Subcutaneous abdominal adipose tissue (tissue), 5 donors: ENCODE data around the gene LNPEP.

ENCODE experiments used
- H3K27ac ChIP-seq: one replicate; pipeline ENCODE4 v1.7.0; 2013; ENCODE audit warnings: low read depth, mild to moderate bottlenecking, inconsistent platforms, low read length, moderate library complexity
- H3K27me3 ChIP-seq, 5 donors: one replicate each; pipeline ENCODE4 v1.7.0; 2013; ENCODE audit warnings: low read length in 5 of 5, inconsistent platforms in 1 of 5; ENCODE audit not compliant: control insufficient read depth in 5 of 5, insufficient read depth in 4 of 5
- H3K36me3 ChIP-seq, 5 donors: one replicate each; pipeline ENCODE4 v1.7.0; 2013; ENCODE audit warnings: low read length in 5 of 5; ENCODE audit not compliant: control insufficient read depth in 5 of 5, insufficient read depth in 5 of 5
- H3K4me1 ChIP-seq, 5 donors: one replicate each; pipeline ENCODE4 v1.7.0; 2013; ENCODE audit warnings: low read length in 5 of 5, mild to moderate bottlenecking in 3 of 5, moderate library complexity in 1 of 5; ENCODE audit not compliant: control insufficient read depth in 5 of 5, insufficient read depth in 5 of 5
- H3K4me3 ChIP-seq, 5 donors: one replicate each; pipeline ENCODE4 v1.7.0; 2013; ENCODE audit warnings: low read length in 5 of 5, low read depth in 1 of 5
- H3K9ac ChIP-seq, 5 donors: one replicate each; pipeline ENCODE4 v1.7.0; 2013; ENCODE audit warnings: low read length in 5 of 5, mild to moderate bottlenecking in 4 of 5, moderate library complexity in 3 of 5
- H3K9me3 ChIP-seq, 5 donors: one replicate each; pipeline ENCODE4 v1.7.0; 2013; ENCODE audit warnings: low read length in 5 of 5; ENCODE audit not compliant: control insufficient read depth in 5 of 5
- donor health status: healthy.
- donor health status: healthy.
- donor health status: healthy.
- donor health status: healthy.
- donor health status: healthy.

The LNPEP gene

DNA sequence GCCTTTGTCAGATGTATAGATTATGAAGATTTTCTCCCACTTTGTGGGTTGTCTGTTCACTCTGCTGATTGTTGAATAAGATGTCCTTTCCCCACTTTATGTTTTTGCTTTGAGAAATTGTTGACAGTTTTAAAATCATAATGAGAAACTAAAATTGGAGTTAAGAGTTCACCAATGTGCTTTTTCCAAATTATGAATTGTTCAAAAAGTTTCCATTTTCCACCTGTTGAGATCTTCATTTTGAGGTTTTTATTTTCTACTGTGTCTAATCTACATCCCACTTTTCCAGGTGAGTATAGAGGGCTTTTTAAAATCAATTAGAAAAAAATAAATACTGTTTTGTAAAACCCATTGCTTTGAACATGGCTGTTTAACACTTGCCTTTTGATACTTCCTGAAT is 55.8 kb downstream of the LNPEP start:
- Histone ChIP-seq H3K27me3 (no peaks in the 10 kb centered on the region), H3K36me3 (peaks cover 30 to 44% (median 42%) of the 10 kb centered on the region in 5 donors), H3K4me1 (no peaks in the 10 kb centered on the region), H3K4me3 (no peak overlapping the region), H3K9ac (no peak overlapping the region), H3K27ac (no peak overlapping the region), H3K9me3 (no peaks in the 10 kb centered on the region)

GRCh38 chr5:96993760-96994159 is 57.9 kb downstream of the LNPEP start:
- peaks cover 34 to 47% (median 42%) of the 10 kb centered on the region in 5 donors for H3K36me3 ChIP-seq

GRCh38 chr5:96994493-96994892 is 58.6 kb downstream of the LNPEP start:
- H3K27ac ChIP-seq: no peak overlapping the region
- peaks cover 32 to 54% (median 43%) of the 10 kb centered on the region in 5 donors for H3K36me3 ChIP-seq
- no peak overlapping the region for H3K4me3 ChIP-seq
- no peaks in the 10 kb centered on the region for H3K9me3 ChIP-seq
- no peaks in the 10 kb centered on the region for H3K4me1 ChIP-seq
- H3K27me3 ChIP-seq: no peaks in the 10 kb centered on the region
- no peak overlapping the region for H3K9ac ChIP-seq

More at GRCh38 chr5:96993760-96994159, 57.9 kb downstream of the LNPEP start:
- H3K27ac ChIP-seq: no peak overlapping the region
- H3K9ac ChIP-seq: no peak overlapping the region
- no peaks in the 10 kb centered on the region for H3K4me1 ChIP-seq
- no peaks in the 10 kb centered on the region for H3K27me3 ChIP-seq
- H3K4me3 ChIP-seq: no peak overlapping the region
- no peaks in the 10 kb centered on the region for H3K9me3 ChIP-seq

GRCh38 chr5:96995419-96995818 is 59.5 kb downstream of the LNPEP start:
- peaks cover 32 to 56% (median 40%) of the 10 kb centered on the region in 5 donors for H3K36me3 ChIP-seq
- H3K4me1 ChIP-seq: peaks cover 0 to 4% (median 0%) of the 10 kb centered on the region in 5 donors
- H3K9me3 ChIP-seq: no peaks in the 10 kb centered on the region
- no peaks in the 10 kb centered on the region for H3K27me3 ChIP-seq
- no peak overlapping the region for H3K9ac ChIP-seq
- no peak overlapping the region for H3K4me3 ChIP-seq
- H3K27ac ChIP-seq: no peak overlapping the region

GRCh38 chr5:96997265-96997859 is 61.5 kb downstream of the LNPEP start:
- H3K9me3 ChIP-seq: no peaks in the 10 kb centered on the region
- peaks cover 0 to 5% (median 0%) of the 10 kb centered on the region in 5 donors for H3K4me1 ChIP-seq
- peaks cover 35 to 52% (median 38%) of the 10 kb centered on the region in 5 donors for H3K36me3 ChIP-seq
- no peak overlapping the region for H3K4me3 ChIP-seq
- H3K27me3 ChIP-seq: no peaks in the 10 kb centered on the region
- no peak overlapping the region for H3K27ac ChIP-seq
- H3K9ac ChIP-seq: no peak overlapping the region

DNA sequence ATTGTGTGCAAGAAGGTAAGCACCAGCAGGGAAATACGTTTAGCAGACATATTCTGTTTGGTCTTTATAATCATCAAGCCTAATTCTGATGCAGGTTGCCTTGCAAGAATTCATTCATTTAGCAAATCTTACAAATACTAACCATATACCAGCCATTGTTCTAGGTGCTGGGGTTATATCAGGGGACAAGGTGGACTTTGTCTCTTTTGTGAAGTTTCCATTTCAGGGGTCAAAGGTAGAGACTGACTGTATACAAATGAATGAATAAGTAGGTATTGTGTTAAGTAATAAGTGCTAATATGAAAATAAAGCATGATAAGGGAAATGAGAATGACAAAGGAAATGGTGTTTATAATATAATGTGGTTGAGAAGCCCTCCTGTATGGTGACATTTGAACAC is 64.0 kb downstream of the LNPEP start:
- no peaks in the 10 kb centered on the region for H3K9me3 ChIP-seq
- no peak overlapping the region for H3K9ac ChIP-seq
- H3K36me3 ChIP-seq: peaks cover 29 to 60% (median 42%) of the 10 kb centered on the region in 5 donors
- H3K27me3 ChIP-seq: no peaks in the 10 kb centered on the region
- H3K4me1 ChIP-seq: peaks cover 0 to 5% (median 0%) of the 10 kb centered on the region in 5 donors
- no peak overlapping the region for H3K4me3 ChIP-seq
- no peak overlapping the region for H3K27ac ChIP-seq

GRCh38 chr5:97000391-97000790 is 64.5 kb downstream of the LNPEP start:
- H3K4me1 ChIP-seq: peaks cover 0 to 5% (median 0%) of the 10 kb centered on the region in 5 donors
- no peak overlapping the region for H3K4me3 ChIP-seq
- peaks cover 31 to 61% (median 45%) of the 10 kb centered on the region in 5 donors for H3K36me3 ChIP-seq

DNA sequence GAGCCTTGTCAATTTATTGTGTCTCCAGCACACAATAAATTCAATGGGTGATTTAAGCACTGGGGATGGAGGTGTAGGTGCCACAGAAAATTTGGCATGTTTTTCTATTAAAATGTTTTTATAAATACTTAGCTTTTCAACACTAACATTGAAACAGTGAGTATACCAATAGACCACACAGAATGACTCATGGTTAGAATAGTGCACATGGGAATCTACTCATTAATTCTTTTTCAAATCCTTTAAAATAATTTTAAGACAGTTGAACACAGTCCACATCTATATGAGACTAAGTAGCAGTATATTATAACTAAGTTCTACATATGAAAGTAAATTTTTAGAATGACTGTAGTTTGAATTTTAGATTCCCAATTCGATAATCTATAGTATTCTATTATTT is 67.1 kb downstream of the LNPEP start:
- peaks cover 36 to 77% (median 54%) of the 10 kb centered on the region in 5 donors for H3K36me3 ChIP-seq
- H3K27me3 ChIP-seq: no peaks in the 10 kb centered on the region
- no peaks in the 10 kb centered on the region for H3K9me3 ChIP-seq
- H3K9ac ChIP-seq: no peak overlapping the region
- no peak overlapping the region for H3K4me3 ChIP-seq
- peaks cover 0 to 5% (median 0%) of the 10 kb centered on the region in 5 donors for H3K4me1 ChIP-seq
- H3K27ac ChIP-seq: no peak overlapping the region

More at GRCh38 chr5:97000391-97000790, 64.5 kb downstream of the LNPEP start:
- Histone ChIP-seq H3K27me3 (no peaks in the 10 kb centered on the region), H3K9me3 (no peaks in the 10 kb centered on the region), H3K27ac (no peak overlapping the region), H3K9ac (no peak overlapping the region)

GRCh38 chr5:97004423-97005060 is 68.7 kb downstream of the LNPEP start:
- Histone ChIP-seq H3K27ac (no peak overlapping the region), H3K9me3 (no peaks in the 10 kb centered on the region), H3K4me3 (no peak overlapping the region), H3K27me3 (no peaks in the 10 kb centered on the region), H3K9ac (no peak overlapping the region), H3K36me3 (peaks cover 30 to 67% (median 45%) of the 10 kb centered on the region in 5 donors), H3K4me1 (peaks cover 0 to 12% (median 7%) of the 10 kb centered on the region in 5 donors)

- Histone ChIP-seq H3K4me3 (no peak overlapping the region), H3K9ac (no peak overlapping the region), H3K27ac (no peak overlapping the region), H3K9me3 (no peaks in the 10 kb centered on the region), H3K4me1 (peaks cover 0 to 15% (median 6%) of the 10 kb centered on the region in 5 donors), H3K36me3 (peaks cover 24 to 54% (median 44%) of the 10 kb centered on the region in 5 donors), H3K27me3 (no peaks in the 10 kb centered on the region)
These were observed 70.7 kb downstream of the LNPEP start for GRCh38 chr5:97006454-97007060.
